ENCODE measurements around the gene DNAJB13.

DNA sequence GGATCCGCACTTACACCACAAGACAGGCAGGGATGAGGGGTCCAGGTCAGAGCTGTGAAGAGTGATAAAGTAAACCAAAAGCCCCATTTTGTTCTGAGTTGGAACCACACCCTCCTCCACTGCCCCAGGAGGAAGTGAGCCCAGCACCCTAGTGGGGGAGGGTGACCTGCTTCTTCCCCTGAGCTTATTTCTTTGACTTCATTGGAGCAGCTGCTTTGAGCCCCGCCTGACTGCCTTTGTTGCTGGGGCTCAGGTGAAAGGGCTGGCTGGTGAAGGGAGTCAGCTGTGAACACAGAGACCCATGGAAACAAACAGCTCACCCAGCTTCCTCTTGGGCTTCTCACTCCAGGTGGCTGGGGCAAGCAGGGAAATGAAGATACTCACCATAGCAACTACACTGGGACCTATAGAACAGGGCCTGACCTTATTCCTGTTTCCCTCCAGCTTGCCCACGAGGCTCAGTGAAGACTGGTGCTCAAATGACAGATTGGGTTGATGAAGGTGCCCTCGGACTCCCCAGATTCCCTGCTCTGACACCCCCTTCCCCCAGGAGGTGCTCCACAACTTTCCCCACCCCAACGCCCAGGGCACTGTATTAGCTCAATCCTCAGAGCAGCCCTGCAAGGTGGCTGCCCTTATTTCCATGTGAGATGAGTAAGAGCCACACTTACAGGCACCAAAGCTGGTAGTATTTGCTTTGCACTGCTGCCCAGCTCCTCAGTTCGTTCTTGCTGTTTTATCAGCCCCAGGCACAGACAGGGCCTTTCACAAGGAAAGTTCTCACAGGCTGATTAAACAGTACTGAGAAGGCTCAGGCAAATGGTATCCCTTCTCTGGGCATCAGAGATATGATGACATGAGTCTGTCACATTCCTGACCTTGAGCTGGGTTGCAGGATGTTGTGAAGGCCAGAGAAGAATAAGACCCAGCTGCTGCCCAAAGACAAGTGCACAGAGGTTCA is 29.5 kb downstream of the DNAJB13 start:
- no peak for TF ChIP-seq HDAC6 (IDR thresholded peaks at IDR 0.05; ENCODE audit: low read depth, low read length)
- no peak for TF ChIP-seq TAF1 (CRISPR knock-in tag; IDR thresholded peaks at IDR 0.05)
- no peak for TF ChIP-seq TFE3 (CRISPR knock-in tag; IDR thresholded peaks at IDR 0.05)
- TF ChIP-seq ZNF615 (CRISPR knock-in tag; IDR thresholded peaks at IDR 0.05; ENCODE audit: borderline replicate concordance), result no peak

All from HepG2 (cell line).